NCI-H1092 (cell line): Measurements from ENCODE around the gene GPR152.
"Not testable (repeated sequence)": the region's sequence is repeated elsewhere in the genome, so short reads cannot be mapped to it uniquely, and the experiment has no call there.

Experiments used
- DNase-seq: peaks from one replicate; lab custom pipeline; 2025; lab: John Stamatoyannopoulos, UW

GPR152 gene

GRCh38 chr11:67489203-67489884 lies 36.8 kb upstream of the GPR152 start:
- DNase-seq, result no peak

- DNase-seq, result no peak
These were observed 34.1 kb upstream of the GPR152 start for GRCh38 chr11:67486481-67487195.

GRCh38 chr11:67485873-67486361 lies 33.4 kb upstream of the GPR152 start:
- DNase-seq, result not testable (repeated sequence)

GRCh38 chr11:67484847-67485311 lies 32.4 kb upstream of the GPR152 start:
- DNase-seq, result no peak

GRCh38 chr11:67483831-67484665 lies 31.5 kb upstream of the GPR152 start:
- DNase-seq, result no peak

GRCh38 chr11:67482827-67483798 lies 30.6 kb upstream of the GPR152 start, which contains the start of gene AIP:
AIP (plus strand) TSS chr11:67483026; CDS start chr11:67483159, 133 bp downstream.
- peak; percentile 99 for DNase-seq

- DNase-seq, result no peak
These were observed 29.8 kb upstream of the GPR152 start for GRCh38 chr11:67482275-67482826.

GRCh38 chr11:67477344-67478050 lies 25.0 kb upstream of the GPR152 start:
- DNase-seq, result not testable (repeated sequence)

- DNase-seq, result not testable (repeated sequence)
These were observed 24.2 kb upstream of the GPR152 start for GRCh38 chr11:67476692-67477091.

- DNase-seq, result no peak
These were observed 20.4 kb upstream of the GPR152 start for GRCh38 chr11:67472882-67473281.

- DNase-seq, result no peak
These were observed 17.9 kb upstream of the GPR152 start for GRCh38 chr11:67470337-67471002.

GRCh38 chr11:67469508-67469811 lies 16.9 kb upstream of the GPR152 start:
- no peak for DNase-seq

GRCh38 chr11:67468759-67469507 lies 16.4 kb upstream of the GPR152 start, which contains the start of gene TMEM134:
TMEM134 (minus strand) TSS chr11:67469251; CDS start chr11:67469192, 59 bp downstream.
- peak; percentile 93 for DNase-seq

GRCh38 chr11:67468456-67468758 lies 15.9 kb upstream of the GPR152 start:
- no peak for DNase-seq

- no peak for DNase-seq
These were observed 15.5 kb upstream of the GPR152 start for GRCh38 chr11:67468056-67468455.

- no peak for DNase-seq
These were observed 14.6 kb upstream of the GPR152 start for GRCh38 chr11:67466962-67467771.

- DNase-seq, result no peak
These were observed 13.8 kb upstream of the GPR152 start for GRCh38 chr11:67466367-67466766.

- DNase-seq, result not testable (repeated sequence)
These were observed 13.0 kb upstream of the GPR152 start for GRCh38 chr11:67465530-67465929.
